Mucosa of descending colon (tissue), 3 donors: Measurements from ENCODE around the gene MAPKAP1. TPM values are rescaled to one million over a fixed set of nuclear protein-coding genes. Genes with fewer than 3 reads are reported as not detected.

Experiments used
- ATAC-seq: fragments of 200-7000 bp; cut with Tn5 transposase; one replicate; pipeline ENCODE4 v1.9.1; 2020; ENCODE audit warnings: mild to moderate bottlenecking, moderate library complexity
- DNase-seq, 3 donors: peaks; one replicate each; pipeline ENCODE4 v3.0.0-alpha.2; 2020
- H3K36me3 ChIP-seq: fragments of 200-600 bp; one replicate; pipeline ENCODE4 v1.8.0; 2021; ENCODE audit warnings: low read depth, mild to moderate bottlenecking
- H3K4me1 ChIP-seq: fragments of 200-600 bp; one replicate; pipeline ENCODE4 v1.8.0; 2021; ENCODE audit warnings: low read depth, mild to moderate bottlenecking
- H3K4me3 ChIP-seq: fragments of 200-600 bp; one replicate; pipeline ENCODE4 v1.8.0; 2021; ENCODE audit warnings: mild to moderate bottlenecking
- H3K9me3 ChIP-seq: fragments of 200-600 bp; one replicate; pipeline ENCODE4 v1.8.0; 2021; ENCODE audit warnings: mild to moderate bottlenecking
- CTCF ChIP-seq: fragments of 200-600 bp; IDR thresholded peaks from one replicate; pipeline ENCODE4 v1.8.0; 2022; ENCODE audit warnings: antibody characterized with exemption, mild to moderate bottlenecking
- intact Hi-C, 2 donors: fragments of 100-400 bp; cut with DNase I in 1 of 2; cut with micrococcal nuclease in 1 of 2; formaldehyde crosslinking; loops; one replicate each; pipeline versions ENCODE4 v1.11.0 to v1.11.1; 2022; cut with DNase I, micrococcal nuclease
- total RNA-seq, 3 donors: library from RNA; stranded (reverse); fragmentation: NEBNext Ultra II Directional in 2 of 3; extraction: Animal tissue kit (Norgen Biotek cat#: 25700) in 2 of 3; gene quantifications; one replicate each; pipeline versions ENCODE4 v1.2.1 to v1.2.4, GENCODE V29; 2021 to 2023
- donor health status: DM: no; HTN: no; CAD: no; lungs with moderate emphysema.
- donor health status: DM: no; HTN: no; CAD: no.
- donor health status: DM: no; HTN: yes; CAD: no.

Gene MAPKAP1
- total RNA-seq, 3 donors from 2014 or later: 73.2 to 98.4 (median 84.9) TPM

- Histone ChIP-seq H3K4me1 (no peaks in the 10 kb centered on the region), H3K4me3 (no peak overlapping the region), H3K9me3 (no peaks in the 10 kb centered on the region), H3K36me3 (no peaks in the 10 kb centered on the region)
- DNase-seq (no peak), ATAC-seq (no peak)
- TF ChIP-seq CTCF: no peak
- intact Hi-C loops: no loop called here
Observed at GRCh38 chr9:125427556-125427955, 279.5 kb downstream of the MAPKAP1 start.

GRCh38 chr9:125426926-125427325 lies 280.1 kb downstream of the MAPKAP1 start:
- TF ChIP-seq CTCF: no peak
- no peak overlapping the region for H3K4me3 ChIP-seq
- intact Hi-C loops: no loop called here

GRCh38 chr9:125425901-125426515 lies 281.0 kb downstream of the MAPKAP1 start:
- Histone ChIP-seq H3K36me3 (no peaks in the 10 kb centered on the region), H3K4me3 (no peak overlapping the region), H3K4me1 (no peaks in the 10 kb centered on the region), H3K9me3 (no peaks in the 10 kb centered on the region)
- TF ChIP-seq CTCF: no peak
- intact Hi-C loops: no loop called here
- ATAC-seq: no peak
- no peak for DNase-seq

More at GRCh38 chr9:125426926-125427325, 280.1 kb downstream of the MAPKAP1 start:
- Histone ChIP-seq H3K9me3 (no peaks in the 10 kb centered on the region), H3K36me3 (no peaks in the 10 kb centered on the region), H3K4me1 (no peaks in the 10 kb centered on the region)
- DNase-seq: no peak
- no peak for ATAC-seq

- TF ChIP-seq CTCF: no peak
- intact Hi-C loops: no loop called here
- DNase-seq (no peak), ATAC-seq (no peak)
- H3K36me3 ChIP-seq: no peaks in the 10 kb centered on the region
- no peak overlapping the region for H3K4me3 ChIP-seq
- H3K9me3 ChIP-seq: no peaks in the 10 kb centered on the region
- no peaks in the 10 kb centered on the region for H3K4me1 ChIP-seq
Observed at GRCh38 chr9:125425170-125425897, 281.7 kb downstream of the MAPKAP1 start.

- ATAC-seq (no peak), DNase-seq (no peak)
- no peak for TF ChIP-seq CTCF
- intact Hi-C loops: no loop called here
- Histone ChIP-seq H3K4me3 (no peak overlapping the region), H3K36me3 (no peaks in the 10 kb centered on the region), H3K4me1 (no peaks in the 10 kb centered on the region), H3K9me3 (no peaks in the 10 kb centered on the region)
Observed at GRCh38 chr9:125423964-125424363, 283.0 kb downstream of the MAPKAP1 start.
